TTC549 (cell line): ENCODE data around the gene DDX19B.

ENCODE experiments used
- FAIRE-seq: peaks from 2 replicates; lab custom pipeline; 2012; peaks lifted over from hg19 to GRCh38; lab: Jason Lieb, UNC

DDX19B gene

DNA sequence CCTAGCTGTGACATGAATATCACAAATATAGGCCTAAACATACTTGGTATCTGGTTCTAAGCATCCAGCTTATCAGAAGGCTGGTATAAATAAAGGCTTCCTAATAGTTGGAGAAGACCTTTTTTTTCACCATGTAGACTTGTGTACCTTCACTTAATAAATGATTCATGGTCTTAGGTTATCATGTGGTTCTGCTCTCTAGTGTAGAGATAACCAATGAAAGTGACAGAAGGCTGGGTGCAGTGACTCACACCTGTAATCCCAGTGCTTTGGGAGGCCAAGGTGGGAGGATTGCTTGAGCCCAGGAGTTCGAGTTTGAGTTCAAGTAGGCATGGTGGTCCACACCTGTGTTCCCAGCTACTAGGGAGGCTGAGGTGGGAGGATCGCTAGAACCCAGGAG lies 50.8 kb downstream of the DDX19B start:
- FAIRE-seq: no peak

- FAIRE-seq: no peak
Observed at GRCh38 chr16:70359552-70359951, 60.6 kb downstream of the DDX19B start.

DNA sequence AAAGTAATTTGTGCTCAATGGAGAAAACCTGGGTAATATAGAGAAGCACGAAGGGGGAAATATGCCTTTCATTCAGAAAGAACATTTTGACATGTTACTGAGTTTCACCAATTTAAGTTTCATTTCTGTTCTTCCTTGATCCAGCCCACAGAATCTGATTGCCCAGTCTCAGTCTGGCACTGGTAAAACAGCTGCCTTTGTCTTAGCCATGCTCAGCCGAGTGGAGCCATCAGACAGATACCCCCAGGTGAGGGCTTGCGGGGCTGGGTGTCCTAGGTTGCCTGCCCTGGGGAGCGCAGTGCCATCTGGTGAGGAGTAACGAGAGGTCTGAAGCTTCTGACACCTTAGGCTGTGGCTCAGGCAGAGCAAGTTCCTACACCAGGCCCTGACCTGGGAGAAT lies 65.4 kb downstream of the DDX19B start:
- FAIRE-seq: no peak

DNA sequence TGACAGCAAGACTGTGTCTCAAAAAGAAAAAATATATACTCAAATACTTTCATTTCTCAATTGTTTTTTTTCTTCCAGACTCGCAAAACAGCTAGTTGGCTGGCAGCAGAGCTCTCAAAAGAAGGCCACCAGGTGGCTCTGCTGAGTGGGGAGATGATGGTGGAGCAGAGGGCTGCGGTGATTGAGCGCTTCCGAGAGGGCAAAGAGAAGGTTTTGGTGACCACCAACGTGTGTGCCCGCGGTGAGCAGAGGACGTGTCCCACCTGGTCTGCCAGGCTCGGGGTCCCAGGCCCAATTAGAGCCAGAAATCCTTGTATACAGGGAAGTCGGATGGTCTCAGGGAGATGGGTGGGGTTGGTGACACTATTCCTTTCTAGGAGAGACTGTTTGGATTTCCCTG lies 71.2 kb downstream of the DDX19B start:
- FAIRE-seq: peak; percentile 58

GRCh38 chr16:70370924-70371323 lies 71.9 kb downstream of the DDX19B start:
- FAIRE-seq: no peak

- no peak for FAIRE-seq
Observed at GRCh38 chr16:70372921-70373728, 74.1 kb downstream of the DDX19B start.

DNA sequence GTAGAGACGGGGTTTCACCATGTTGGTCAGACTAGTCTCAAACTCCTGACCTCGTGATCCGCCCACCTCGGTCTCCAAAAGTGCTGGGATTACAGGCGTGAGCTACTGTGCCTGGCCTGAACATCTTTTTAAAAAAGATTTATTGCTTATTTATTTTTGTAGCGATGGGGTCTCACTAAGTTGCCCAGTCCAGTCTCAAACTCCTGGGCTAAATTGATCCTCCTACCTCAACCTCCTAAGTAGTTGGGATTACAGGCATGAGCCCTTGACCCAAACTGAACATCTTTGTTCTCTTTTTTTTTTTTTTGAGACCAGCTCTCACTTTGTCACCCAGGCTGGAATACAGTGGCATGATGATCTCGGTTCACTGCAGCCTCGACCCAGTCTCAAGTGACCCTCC lies 75.2 kb downstream of the DDX19B start:
- no peak for FAIRE-seq

- FAIRE-seq: no peak
Observed at GRCh38 chr16:70375636-70376611, 76.9 kb downstream of the DDX19B start.

DNA sequence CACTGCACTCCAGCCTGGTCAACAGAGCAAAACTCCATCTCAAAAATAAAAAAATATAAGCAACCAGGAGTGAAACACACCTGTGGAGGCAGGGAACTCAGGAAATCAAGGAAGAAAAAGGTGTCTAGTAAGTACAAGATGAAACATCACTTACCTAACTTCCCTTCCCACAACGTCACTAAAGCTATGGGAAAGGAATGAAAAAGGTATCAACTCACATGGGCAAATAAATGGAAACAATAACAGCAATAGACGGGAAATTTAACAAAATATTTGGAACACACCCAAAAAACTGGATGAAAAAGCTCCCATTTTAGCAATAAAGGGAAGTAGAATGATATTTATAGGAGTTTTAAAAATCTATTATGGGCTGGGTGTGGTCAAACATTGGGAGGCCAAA lies 78.8 kb downstream of the DDX19B start:
- no peak for FAIRE-seq

GRCh38 chr16:70378869-70379493 lies 80.0 kb downstream of the DDX19B start:
- no peak for FAIRE-seq

DNA sequence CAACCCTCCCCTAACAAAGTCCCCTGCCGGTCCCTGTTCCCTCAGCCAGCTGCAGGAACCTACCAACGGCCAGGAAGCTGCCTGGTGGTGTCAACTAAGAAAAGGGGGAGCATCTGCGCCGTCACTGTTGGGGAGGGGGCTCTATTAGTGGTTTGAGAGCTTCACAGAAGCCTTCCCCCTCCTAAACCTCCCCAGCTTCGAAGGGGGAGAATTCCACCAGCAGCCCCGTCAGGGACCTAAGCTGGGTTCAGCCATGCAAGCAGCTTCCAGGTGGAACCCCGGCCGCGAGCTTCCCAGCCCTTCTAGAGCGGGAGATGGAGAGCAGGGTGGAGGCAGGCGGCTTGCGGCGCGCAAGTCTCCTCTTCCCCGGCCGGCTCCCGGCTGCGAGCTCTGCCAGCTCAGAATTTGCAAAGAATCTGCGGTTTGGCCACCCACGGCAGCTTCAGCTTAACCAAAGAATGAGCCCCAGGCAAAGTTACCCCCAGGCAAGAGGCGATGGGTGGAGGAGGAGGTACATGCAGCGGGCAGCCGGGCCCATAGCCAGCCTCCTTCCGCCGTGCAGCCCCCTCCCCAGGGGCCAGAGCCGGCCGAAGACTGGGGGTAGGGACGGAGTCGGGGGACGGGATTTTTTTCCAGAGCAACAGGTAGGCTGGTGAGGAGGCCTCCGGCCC lies 81.4 kb downstream of the DDX19B start:
- FAIRE-seq: no peak

GRCh38 chr16:70380919-70381603 lies 82.1 kb downstream of the DDX19B start:
- no peak for FAIRE-seq

DNA sequence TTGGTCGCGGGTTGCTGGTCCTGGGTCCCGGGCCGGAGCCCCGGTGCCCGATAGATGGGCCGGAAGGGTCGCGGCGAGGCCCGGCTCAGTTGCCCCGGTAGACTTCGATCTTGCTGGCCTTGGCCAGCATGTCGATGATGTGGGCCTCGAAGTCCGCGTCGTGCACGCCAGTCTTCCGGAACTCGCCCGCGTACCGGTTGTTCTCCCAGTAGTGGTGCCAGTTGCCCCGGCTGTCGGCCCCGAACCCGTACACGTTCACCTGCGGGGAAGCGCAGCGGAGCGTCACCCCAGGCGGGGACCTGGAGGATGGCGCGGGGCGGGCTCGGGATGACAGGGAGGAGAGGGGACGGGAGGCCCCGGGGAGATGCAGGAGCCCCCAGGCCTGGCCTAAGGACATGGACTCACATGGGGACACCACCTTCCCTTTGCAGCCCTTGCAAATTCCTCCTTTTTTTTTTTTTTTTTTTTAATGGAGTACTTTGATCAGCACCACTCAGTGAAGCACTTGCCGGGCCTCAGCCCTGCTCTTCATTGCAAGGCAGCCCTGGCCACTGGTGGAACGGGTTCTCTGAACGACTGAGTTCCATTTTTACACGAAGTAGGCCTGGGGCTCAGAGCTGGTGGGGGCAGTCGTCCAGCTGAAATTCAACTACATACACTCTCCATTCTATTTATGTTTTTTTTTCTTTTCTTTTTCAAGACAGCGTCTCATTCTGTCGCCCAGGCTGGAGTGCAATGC lies 82.8 kb downstream of the DDX19B start:
- FAIRE-seq: no peak

GRCh38 chr16:70383421-70383960 lies 84.5 kb downstream of the DDX19B start:
- no peak for FAIRE-seq
